GM18502 (cell line): ENCODE measurements around the gene ACACA.

Experiments
- ATAC-seq: cut with Tn5 transposase; IDR thresholded peaks from one replicate; pipeline ENCODE4 v1.9.1; 2021; ENCODE audit warnings: mild to moderate bottlenecking; ENCODE audit not compliant: unreplicated experiment, poor library complexity

The ACACA gene

GRCh38 chr17:37246085-37246484 is 160.6 kb downstream of the ACACA start:
- ATAC-seq, result no peak

- no peak for ATAC-seq
Observed at GRCh38 chr17:37240381-37240780, 166.3 kb downstream of the ACACA start.

- no peak for ATAC-seq
Observed at GRCh38 chr17:37239690-37240334, 166.8 kb downstream of the ACACA start.

- no peak for ATAC-seq
Observed at GRCh38 chr17:37234106-37234505, 172.5 kb downstream of the ACACA start.

GRCh38 chr17:37233036-37233435 is 173.6 kb downstream of the ACACA start:
- ATAC-seq, result no peak

GRCh38 chr17:37231887-37232286 is 174.7 kb downstream of the ACACA start:
- no peak for ATAC-seq

DNA sequence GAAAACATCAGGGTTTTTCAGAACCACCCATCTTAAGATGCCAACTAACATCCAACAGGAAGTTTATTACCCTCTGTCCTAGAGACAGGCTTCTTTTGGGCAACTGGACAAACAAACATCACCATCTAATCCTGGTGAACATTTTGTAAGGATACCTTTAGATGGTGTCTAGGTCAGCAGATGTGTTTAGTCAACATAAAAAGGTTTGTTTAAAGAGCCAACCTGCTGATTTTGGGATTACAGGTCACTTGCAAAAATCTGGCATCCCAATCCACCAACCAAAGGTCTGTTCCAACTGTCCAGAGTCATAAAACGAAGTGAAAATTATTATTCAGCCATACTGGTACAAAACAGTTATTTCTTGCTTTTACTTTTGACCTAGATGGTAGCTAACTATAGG is 176.0 kb downstream of the ACACA start:
- ATAC-seq, result no peak

DNA sequence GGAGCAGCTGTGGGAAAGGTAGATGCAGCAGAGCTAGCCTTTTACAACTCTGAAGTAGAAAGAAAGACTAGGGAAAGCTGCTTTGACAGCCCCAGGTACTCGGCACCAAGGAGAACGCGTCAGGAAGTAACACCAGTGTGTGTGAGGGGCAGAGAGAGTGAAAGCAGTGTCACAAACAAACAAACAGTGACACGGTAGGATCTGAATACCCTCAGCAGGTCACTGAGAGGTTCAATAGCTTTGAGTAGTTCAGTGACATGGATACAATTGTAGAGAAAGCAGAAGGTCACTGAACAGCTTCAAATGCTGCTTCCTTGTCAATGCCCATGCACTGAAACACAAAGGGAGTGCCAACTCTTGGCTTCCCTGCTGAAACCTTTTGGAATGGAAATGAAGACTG is 181.2 kb downstream of the ACACA start:
- no peak for ATAC-seq

DNA sequence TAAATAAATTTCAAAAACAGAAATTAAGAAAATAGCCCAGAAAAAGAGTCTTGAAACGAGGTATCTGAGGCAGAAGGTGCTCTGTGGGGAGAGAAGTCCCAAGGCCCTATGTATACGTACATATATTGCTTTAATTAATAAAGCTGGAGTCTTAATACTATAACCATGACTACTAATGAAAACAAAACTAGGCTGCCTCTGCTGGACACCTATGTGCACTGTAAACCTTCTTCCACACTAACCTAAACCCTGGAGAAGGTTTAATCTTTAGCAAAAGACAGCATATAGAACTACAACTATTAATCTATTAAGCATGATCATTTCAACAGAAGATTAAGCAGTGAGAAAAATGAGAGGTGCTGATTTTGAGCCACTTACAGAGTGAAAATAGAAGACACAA is 184.8 kb downstream of the ACACA start:
- ATAC-seq, result no peak

- ATAC-seq, result no peak
Observed at GRCh38 chr17:37220607-37220953, 186.1 kb downstream of the ACACA start.

DNA sequence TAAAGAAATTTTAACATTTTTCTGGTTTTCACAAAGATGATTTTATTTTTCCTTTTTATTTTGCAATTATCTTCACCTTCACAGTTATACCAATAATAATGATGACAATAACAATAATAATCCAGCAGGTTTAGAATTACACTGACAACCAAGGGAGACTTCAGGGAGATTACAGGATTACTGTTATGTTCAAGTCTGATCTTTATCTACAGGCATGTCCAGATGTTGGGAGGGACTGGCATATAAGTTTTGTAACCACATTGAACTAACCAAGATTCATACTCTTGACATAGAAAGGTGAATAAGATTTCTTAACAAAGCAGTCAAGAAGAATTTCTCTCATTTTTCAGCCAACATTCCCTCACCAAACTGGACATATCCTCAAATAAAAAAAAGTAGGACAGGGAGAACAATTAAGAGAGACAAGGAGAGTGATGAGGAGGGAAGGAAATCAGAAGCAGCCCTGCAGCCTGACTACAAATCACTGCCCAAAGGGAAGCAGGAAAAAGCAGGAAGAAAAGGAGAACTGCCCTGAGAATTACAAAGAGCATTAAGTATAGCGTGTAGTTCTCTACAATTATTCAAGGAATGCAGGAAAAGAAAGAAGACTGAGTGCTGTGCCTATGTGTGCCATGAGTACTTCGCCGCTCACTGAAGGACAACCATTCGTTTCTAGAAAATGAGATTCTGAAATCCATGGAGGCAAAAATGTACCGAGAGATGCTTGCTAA is 186.6 kb downstream of the ACACA start:
- no peak for ATAC-seq

DNA sequence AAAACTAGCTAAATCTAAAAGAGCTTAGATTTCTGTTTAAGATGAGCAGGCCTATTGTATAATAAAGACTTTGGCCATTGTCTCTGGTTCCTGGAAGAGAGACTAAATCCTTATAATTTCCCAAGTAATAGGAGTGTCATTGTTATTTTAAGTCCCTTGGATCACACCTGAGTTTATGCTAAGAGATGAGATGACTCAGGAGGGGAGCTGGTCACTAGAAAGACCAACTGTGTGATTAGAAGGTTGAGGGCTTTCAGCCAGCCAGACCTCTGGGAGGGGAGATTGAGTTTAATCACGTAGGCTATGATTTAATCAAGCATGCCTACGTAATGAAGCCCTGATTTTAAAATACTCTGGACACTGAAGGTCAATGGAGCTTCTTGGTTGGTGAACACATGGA is 187.8 kb downstream of the ACACA start:
- no peak for ATAC-seq

DNA sequence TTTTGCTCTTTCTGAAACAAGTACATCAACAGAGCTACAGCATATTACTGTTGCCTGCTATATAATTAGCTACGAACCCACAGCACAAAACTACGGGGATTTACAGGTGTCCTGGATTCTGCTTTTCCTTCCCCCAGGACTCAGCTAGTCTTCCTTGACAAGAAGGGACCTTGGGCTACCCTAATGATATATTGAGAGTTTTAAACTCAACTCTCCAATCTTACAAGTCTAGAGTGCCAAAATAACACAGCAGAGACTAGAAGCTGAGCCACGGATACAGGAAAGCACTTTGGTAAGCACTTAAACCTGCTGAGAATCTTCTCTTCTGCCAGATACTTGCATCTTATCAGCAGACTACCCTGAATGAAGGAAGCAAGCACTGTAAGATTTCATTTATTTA is 192.2 kb downstream of the ACACA start:
- ATAC-seq, result no peak

GRCh38 chr17:37213927-37214326 is 192.7 kb downstream of the ACACA start:
- ATAC-seq, result no peak

GRCh38 chr17:37212179-37212578 is 194.5 kb downstream of the ACACA start:
- no peak for ATAC-seq

DNA sequence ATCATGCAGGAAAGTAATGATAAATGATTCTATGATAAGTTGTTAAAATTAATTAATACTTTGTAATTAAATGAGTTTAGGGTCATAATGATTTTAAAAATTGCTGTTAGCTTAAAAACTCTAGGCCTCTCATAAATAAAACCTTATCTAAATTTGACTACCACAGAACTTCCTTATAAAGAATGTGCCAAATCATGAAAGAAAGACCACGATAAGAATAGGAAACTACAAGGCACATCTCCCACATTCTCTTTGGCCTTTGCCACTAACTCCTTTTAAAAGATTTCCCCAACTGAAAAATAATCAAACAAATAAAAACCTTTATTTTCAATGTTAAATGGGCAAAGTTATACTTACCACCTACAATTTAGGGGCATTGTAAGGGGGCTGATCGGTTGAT is 195.5 kb downstream of the ACACA start:
- ATAC-seq, result no peak

DNA sequence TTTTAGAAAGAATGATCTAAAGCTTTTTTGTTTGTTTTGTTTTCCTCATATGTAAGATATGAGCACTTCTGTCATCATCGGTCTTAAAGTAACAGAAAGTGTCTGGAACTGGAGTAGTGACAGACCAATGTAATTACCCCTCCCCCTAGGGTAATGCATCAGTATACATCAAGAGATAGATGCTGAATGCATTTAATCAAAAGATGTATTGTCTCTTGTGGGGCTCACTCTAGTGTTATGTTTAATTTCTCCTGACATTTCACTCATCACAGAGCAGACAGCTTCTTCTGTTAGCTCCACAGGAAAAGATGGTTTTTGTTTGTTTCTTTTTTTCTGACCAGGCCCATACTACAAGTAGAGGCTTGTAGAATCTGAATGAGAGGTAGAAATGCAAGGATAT is 199.5 kb downstream of the ACACA start:
- ATAC-seq, result no peak

DNA sequence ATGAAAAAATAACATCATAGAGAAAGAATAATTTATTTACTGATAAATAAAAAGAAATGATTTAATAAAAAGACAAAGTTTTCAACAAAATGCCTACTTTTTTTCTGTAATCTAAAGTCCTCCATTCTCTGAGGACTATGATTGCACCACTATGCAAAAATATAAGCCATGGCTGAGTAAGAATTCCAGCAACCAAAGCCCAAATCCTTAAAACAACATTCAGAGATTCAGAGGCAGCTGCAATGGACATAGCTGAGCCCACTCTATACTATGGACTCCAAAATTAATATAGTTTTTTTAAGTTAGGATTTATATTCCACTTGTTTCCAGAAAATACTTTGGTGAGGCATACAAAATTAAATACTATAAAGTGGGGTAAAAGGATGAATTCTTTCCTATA is 200.3 kb downstream of the ACACA start:
- no peak for ATAC-seq

GRCh38 chr17:37200497-37200896 is 206.1 kb downstream of the ACACA start:
- ATAC-seq, result no peak

DNA sequence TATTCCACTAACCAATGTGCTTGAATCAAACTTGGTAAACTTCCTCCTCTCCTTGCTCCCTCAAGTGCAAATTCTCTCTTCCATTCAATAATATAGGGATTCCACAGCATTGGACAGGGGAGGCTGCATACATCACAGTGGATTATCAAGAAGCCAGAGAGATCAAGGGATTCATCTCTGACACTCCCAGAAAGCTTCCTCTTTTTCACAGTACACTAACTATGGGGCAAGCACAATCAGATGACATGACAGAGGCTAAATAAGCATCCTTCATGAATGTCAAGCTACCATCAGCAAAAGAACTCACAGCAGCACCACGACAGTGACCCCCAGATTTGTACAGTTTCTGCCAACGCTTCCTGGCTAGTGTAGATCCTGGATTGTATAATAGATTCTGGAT is 209.3 kb downstream of the ACACA start:
- no peak for ATAC-seq

DNA sequence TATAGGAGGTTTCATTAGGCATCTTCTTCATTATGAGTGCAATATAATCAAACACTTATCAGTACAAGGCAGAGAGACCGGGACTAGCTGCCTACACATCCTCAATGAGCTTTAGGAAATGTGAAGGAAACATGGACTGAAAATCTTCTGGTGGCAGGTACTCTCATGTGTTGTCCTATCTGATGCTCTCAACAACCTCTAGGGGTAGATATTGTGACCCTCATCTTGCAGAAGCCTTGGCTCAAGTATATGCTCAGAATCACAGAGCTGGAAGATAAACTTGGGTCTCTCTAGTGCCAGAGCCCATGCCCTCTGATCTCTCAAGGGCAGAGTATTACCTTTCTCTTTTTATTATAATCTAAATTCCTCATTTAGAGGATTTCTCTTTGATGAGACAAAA is 212.4 kb downstream of the ACACA start:
- ATAC-seq, result no peak

GRCh38 chr17:37191219-37191618 is 215.4 kb downstream of the ACACA start:
- ATAC-seq, result no peak
